GM21360 (cell line): ENCODE measurements around the gene GRIA4.
"Not testable (repeated sequence)": the region's sequence is repeated elsewhere in the genome, so short reads cannot be mapped to it uniquely, and the experiment has no call there.

Source experiments
- ATAC-seq: cut with Tn5 transposase; IDR thresholded peaks from one replicate; pipeline ENCODE4 v1.9.1; 2021; ENCODE audit warnings: mild to moderate bottlenecking, moderate library complexity; ENCODE audit not compliant: unreplicated experiment

GRIA4 gene

GRCh38 chr11:105979997-105980703 lies 370.3 kb downstream of the GRIA4 start:
- ATAC-seq = no peak

GRCh38 chr11:105986554-105986953 lies 376.7 kb downstream of the GRIA4 start:
- no peak for ATAC-seq

GRCh38 chr11:105988197-105988596 lies 378.3 kb downstream of the GRIA4 start:
- ATAC-seq = no peak

DNA sequence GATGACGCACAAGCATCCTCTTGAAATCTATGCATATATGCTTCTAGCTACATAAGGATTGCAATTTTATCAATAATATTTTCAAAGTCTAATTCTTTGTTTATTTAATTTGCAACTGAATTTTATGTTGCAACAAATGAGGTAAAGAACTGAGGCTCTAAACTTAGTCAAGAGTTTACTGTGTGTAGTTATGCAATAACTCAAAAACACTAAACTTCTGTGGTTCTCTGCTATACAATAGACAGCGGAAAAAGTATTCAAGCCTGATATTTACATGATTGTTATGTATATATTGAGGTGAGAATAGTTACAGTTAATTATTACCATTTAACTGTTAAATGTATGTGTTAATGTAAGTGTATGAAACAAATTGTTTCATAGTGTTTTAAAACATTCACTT lies 379.3 kb downstream of the GRIA4 start:
- ATAC-seq = no peak

DNA sequence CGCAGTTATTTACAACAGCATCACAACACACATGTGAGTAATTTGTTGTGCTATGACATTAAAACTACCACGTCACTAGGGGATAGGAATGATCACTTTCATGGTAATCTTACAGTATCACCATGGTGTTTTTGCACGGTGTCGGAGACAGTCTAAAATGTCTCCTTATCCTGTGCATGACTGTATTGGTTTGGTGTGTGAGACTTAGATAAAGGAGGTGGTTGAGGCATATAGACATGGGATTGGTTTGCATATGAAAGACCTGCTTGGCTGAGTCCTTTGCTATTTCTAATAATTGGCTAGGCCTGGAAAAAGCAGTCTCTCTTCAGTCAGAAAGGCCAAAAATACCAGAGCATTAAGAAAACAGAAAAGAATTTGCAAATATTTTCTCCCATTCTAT lies 382.0 kb downstream of the GRIA4 start:
- ATAC-seq = no peak

DNA sequence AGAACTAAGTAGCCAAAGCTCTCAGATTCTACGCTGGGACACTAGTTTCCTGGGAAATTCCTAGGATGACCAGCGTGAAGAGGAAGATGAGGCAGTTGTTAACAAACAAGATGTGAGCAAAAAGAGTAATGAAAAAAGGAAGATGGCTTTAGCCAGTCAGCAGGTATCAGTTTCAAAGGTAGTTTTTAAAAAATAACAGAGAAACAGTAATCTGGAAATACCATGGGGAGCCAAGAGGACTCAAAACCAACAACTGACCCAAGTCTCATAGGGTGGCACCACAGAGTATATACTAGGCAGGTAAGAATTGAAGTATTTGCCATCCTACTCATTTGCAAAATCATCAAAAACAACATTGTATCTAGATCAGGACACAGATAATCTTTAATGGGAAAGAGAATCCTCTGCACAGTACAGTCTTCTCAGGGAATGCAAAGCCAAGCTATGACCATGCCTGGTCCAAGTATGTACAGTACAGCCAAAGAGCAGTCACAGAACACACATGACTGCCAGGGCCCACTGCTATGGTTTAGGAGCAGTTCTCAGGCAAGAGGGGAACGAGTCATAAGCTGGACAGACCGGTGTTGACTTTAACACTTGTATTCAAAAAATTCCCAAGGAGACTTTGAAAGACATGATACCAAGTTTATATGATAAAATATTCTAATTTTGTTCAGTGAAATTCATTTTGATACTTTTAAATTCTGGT lies 391.6 kb downstream of the GRIA4 start:
- peak; percentile 58 for ATAC-seq

DNA sequence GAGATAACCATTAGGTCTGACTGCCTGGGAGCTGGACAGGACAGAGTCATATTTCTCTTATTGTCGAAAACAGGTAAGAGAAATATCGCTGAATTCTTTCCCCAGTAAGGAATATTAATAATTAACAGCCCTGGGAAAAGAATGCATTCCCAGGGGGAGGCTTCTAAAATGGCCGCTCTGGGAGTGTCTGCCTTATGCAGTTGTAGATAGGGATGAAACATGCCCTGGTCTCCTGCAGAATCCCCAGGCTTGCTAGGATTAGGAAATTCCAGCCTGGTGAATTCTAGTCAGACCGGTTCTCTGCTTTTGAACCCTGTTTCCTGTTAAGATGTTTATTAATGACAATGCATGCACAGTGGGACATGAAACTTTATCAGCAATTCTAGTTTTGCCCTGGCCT lies 393.2 kb downstream of the GRIA4 start:
- ATAC-seq = not testable (repeated sequence)

GRCh38 chr11:106011481-106011880 lies 401.6 kb downstream of the GRIA4 start:
- ATAC-seq = no peak

DNA sequence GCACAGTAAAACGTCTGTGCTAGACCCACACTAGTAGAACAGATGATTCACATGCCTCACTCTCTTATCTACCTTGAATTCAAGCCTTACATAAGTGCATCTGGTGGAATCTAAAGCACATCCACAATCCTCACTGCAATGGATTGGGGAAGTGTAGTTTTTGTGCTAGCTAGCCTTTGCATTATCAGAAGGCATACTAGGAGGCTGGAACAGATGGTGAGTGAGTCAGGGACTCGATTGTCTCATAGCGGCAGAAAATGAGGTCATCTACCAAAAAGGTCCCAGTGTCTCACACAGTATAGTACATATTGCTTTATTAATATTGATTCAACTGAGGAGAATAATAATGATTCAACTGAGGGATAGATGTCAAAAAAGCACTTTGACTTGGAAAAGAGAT lies 402.9 kb downstream of the GRIA4 start:
- ATAC-seq = no peak

GRCh38 chr11:106014035-106014434 lies 404.2 kb downstream of the GRIA4 start:
- no peak for ATAC-seq

DNA sequence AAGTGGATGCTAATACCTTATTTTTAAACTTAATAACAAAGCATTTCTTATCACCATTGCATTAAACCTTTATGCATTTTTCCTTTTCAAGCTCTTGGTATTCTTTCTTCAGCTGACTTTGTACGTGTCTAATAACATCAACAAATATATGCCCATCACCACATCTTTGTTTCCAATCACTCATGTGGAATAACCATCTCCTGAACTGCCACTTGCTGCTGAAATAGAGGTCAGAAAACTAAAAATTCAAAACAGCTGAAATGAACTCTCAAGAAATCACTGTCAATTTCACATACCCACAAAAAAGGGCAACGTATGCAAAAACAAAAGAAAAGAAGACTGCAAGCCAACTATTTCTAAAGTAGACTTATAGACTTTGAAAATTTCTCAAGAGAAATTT lies 404.7 kb downstream of the GRIA4 start:
- no peak for ATAC-seq

GRCh38 chr11:106015066-106015465 lies 405.2 kb downstream of the GRIA4 start:
- no peak for ATAC-seq

DNA sequence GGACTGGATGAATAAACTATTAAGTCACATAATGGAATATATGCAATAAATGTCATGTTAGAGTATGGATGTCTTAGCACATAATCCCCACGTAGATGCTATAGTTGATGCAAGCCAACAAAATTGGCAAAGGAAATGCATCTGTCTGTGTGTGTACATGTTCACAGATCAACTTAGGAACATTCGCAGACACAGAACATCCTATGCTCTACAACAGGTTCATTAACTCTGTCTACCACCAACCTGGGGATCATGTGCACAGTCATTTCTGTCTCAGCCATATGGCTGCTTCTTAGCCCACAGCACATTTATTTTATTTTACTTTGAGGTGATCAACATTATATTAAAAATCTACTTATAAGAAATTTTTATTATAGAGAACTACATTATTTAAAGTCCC lies 407.2 kb downstream of the GRIA4 start:
- no peak for ATAC-seq

GRCh38 chr11:106021181-106021966 lies 411.5 kb downstream of the GRIA4 start:
- ATAC-seq = peak; percentile 12

DNA sequence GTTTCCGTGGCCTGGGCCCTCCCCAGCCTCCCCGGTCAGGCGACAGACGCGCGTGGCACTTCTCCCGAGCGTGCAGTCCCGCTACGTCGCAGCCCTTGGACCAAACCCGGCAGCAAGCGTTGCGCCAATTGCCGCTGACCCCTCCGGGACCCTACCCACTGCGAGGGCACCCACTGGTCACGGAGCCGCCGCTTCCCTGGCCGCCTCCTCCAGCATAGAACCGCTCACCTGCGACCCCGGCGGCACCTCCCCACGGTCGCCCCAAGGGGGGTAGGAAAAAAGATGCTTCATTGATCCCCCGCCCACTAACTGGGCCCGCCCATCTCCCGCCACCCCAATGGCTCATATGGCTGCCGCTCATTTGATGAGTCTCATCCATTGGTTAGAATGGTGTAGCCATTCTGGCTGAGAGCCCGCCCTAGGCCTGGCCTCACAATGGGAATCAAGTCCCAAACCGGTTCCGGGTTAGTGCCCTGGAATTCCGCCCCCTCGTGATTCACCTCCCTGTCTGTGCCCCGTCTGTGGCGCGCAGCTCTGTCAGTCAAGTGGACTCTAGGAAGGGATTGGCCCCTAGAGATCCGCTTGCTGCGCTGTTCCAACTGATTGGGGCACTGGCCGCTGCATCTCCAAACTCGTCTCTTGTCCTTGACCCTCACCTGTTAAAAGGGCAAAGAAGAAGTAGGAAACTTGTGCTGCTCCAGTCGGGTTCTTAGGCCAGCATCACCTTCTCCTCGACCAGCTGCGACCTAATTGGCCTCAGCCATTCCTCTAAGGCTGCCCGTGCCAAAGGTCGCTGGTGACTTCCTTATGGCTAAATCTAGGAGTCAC lies 412.3 kb downstream of the GRIA4 start, which contains the start of gene MSANTD4:
Gene MSANTD4 (minus strand): TSS at position 274 of the 828 bp plus-strand sequence. CDS start 11,323 bp downstream, outside the sequence.
- peak; percentile 98 for ATAC-seq

- ATAC-seq = no peak
Measured at GRCh38 chr11:106022795-106023275, 413.0 kb downstream of the GRIA4 start.

GRCh38 chr11:106030609-106031008 lies 420.7 kb downstream of the GRIA4 start:
- ATAC-seq = no peak

DNA sequence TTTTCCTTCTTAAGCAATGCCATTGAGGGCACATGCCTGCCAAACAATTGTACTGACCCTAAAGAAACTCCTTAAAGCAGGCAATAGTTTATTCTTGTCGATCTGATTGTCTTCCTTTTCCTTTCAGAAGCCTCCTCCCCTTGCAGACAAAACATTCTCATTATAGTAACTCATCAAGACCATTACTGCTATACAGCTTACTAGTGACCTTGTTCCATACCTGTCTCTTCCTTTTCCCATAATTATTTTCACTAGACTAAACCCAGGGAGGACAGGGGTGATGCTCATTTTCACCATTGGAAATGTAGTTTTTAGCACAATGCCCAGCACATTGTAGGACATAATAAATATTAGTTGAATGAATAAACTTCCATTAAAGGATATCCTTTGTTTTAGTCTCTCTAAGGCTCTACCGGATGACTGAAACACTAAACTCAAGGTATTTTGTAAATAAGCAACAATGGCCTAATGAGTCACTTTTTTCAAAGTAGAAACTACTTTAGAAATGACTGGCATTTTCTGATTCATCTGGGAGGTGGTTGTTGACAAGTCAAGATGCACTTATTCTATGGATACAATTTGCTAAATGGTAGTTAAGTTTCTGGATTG lies 421.4 kb downstream of the GRIA4 start:
- ATAC-seq = no peak
